SK-N-SH (cell line): Measurements from ENCODE around the gene PRG2.

Experiments
- CTCF ChIP-seq: fragments of 200-600 bp; sonication (generic); IDR thresholded peaks from 2 replicates; pipeline ENCODE4 v1.6.1; 2017; ENCODE audit warnings: antibody characterized with exemption, mild to moderate bottlenecking, moderate library complexity
- EP300 ChIP-seq, 2 experiments: IDR thresholded peaks; 2 replicates each; pipeline versions ENCODE4 v1.4.0 to v1.6.1; 2012; ENCODE audit warnings: borderline replicate concordance in 1 of 2, low read depth in 1 of 2, low read length in 1 of 2
- GATA2 ChIP-seq: sonication (generic); formaldehyde crosslinking; IDR thresholded peaks from 2 replicates; pipeline ENCODE4 v1.5.0; 2020; ENCODE audit warnings: mild to moderate bottlenecking, missing genetic modification reagents
- MXI1 ChIP-seq: IDR thresholded peaks from 2 replicates; pipeline ENCODE4 v1.6.1; 2012; ENCODE audit warnings: mild to moderate bottlenecking, low read depth, low read length, improper control_type of control experiment
- POLR2AphosphoS5 ChIP-seq: IDR thresholded peaks from 2 replicates; pipeline ENCODE4 v1.6.1; 2012; ENCODE audit warnings: low read depth, low read length
- RFX5 ChIP-seq: IDR thresholded peaks from 2 replicates; pipeline ENCODE4 v1.6.1; 2012; ENCODE audit warnings: mild to moderate bottlenecking, improper control_type of control experiment, low read length

DNA sequence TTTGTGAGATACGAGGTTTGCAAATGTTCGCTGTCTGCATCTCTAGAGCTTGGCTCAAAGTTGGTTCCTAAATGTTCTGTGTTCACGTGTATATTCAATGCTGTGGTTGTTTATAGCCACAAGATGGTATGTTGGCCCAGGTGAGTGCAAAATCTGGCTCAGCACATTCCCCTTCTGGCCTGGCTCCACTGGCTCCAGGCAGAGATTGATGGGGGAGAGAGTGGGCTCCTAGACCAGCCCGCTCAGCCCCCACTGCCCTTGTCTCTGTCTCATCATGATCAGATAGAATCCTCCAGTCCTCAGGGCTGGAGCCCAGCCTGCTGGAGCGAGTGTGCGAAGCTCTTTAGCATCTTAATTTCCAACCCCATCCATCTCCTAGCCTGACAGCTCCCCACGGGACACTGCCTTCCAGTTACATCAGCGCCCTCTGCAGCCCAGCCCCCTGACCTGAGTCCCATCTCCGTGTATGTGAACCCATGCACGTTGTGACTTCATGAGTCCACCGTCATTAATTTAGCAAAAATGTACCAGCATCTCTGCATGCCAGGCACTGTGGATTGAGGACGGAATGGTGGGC is 50.3 kb downstream of the PRG2 start:
- TF ChIP-seq GATA2 (no peak), RFX5 (no peak), POLR2AphosphoS5 (no peak), CTCF (peak; percentile 25; the same call in 1 of the 2 replicates), EP300 (IDR thresholded peaks at IDR 0.05; ENCODE audit: borderline replicate concordance in 1 of 2, low read depth in 1 of 2, low read length in 1 of 2) (no peak), MXI1 (no peak)
